ENCODE results near the gene THADA.

Gene THADA

GRCh38 chr2:43458014-43458628 is 137.7 kb downstream of the THADA start:
- no peak overlapping the region for H3K27ac ChIP-seq
- no peaks in the 10 kb centered on the region for H3K27me3 ChIP-seq
- H3K4me3 ChIP-seq (ENCODE audit: low read depth in 1 of 2, low read length in 1 of 2), result no peak overlapping the region
- no peaks in the 10 kb centered on the region for H3K36me3 ChIP-seq
- no peak for TF ChIP-seq CTCF (IDR thresholded peaks at IDR 0.05)
- peaks cover 0 to 15% of the 10 kb centered on the region in 2 experiments for H3K4me1 ChIP-seq (ENCODE audit: control insufficient read depth in 1 of 2, insufficient read depth in 1 of 2, low read depth in 1 of 2, low read length in 1 of 2)
- no peaks in the 10 kb centered on the region for H3K9me3 ChIP-seq

DNA sequence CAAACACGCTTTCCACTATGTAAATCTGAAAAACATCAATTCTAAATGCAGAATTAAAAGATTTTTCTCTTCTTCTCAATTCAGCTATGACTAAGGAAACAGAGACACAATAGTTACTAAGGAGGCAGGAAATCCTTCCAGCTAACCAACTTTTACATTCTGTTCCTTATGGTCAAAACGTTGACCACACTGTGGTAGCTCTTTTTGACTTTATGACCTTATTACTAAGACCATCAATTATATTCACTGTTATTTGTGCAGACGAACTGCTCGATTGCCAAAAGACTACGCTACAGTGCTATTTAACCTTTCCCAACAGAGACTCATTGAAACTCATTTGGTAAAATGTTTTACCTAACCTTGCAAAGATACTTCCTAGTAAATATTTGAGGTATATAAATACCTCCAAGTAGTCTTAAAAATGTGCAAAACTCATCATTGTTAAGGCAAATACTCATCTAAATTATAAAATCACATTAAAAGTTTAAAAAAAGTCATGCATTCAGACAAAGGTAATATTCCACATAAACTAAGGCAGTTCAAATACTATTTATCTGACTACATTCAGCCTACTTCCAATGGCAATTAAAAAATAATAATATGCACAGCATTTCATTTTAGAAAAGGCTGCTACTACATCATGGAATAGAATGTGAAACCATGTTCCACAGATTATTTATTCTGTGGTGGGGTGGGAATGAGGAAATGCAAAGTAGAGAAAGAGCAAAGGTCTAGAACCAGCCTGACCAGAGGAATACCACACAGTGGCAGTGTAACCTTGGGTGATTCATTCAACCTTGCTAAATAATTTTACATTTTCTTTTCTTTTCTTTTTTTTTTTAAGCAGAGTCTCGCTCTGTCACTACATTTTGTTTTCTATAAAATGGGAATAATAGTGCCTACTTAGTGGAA is 139.9 kb downstream of the THADA start:
- H3K4me3 ChIP-seq (ENCODE audit: low read depth in 1 of 2, low read length in 1 of 2), result no peak overlapping the region
- H3K27me3 ChIP-seq, result no peaks in the 10 kb centered on the region
- H3K4me1 ChIP-seq (ENCODE audit: control insufficient read depth in 1 of 2, insufficient read depth in 1 of 2, low read depth in 1 of 2, low read length in 1 of 2), result peaks cover 0 to 15% of the 10 kb centered on the region in 2 experiments
- TF ChIP-seq CTCF (IDR thresholded peaks at IDR 0.05), result no peak
- no peak overlapping the region for H3K27ac ChIP-seq
- H3K36me3 ChIP-seq, result no peaks in the 10 kb centered on the region
- H3K9me3 ChIP-seq, result no peaks in the 10 kb centered on the region

DNA sequence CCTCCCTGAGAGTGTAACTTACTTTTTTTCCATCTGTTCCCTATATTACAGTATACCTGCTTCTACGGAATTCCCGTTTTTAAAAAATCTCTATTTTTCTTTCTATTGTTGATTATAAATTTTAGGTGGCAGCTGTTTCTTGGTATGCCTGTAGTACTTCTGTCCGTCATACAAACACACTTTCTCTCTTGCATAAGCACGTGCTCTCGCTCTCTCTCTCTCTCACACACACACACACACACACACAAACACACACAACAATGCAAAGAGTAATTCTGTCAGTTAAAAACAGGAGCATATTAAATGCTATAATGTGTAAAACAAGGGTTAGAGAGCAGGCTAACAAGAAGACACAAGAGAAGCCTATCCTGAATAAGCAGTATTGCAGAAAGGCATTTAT is 140.5 kb downstream of the THADA start:
- Histone ChIP-seq H3K27me3 (no peaks in the 10 kb centered on the region), H3K27ac (no peak overlapping the region), H3K36me3 (no peaks in the 10 kb centered on the region), H3K4me1 (ENCODE audit: control insufficient read depth in 1 of 2, insufficient read depth in 1 of 2, low read depth in 1 of 2, low read length in 1 of 2) (peaks cover 0 to 15% of the 10 kb centered on the region in 2 experiments), H3K9me3 (no peaks in the 10 kb centered on the region), H3K4me3 (ENCODE audit: low read depth in 1 of 2, low read length in 1 of 2) (no peak overlapping the region)
- no peak for TF ChIP-seq CTCF (IDR thresholded peaks at IDR 0.05)

- Histone ChIP-seq H3K9me3 (no peaks in the 10 kb centered on the region), H3K4me1 (ENCODE audit: control insufficient read depth in 1 of 2, insufficient read depth in 1 of 2, low read depth in 1 of 2, low read length in 1 of 2) (peaks cover 0 to 15% of the 10 kb centered on the region in 2 experiments), H3K27me3 (no peaks in the 10 kb centered on the region), H3K36me3 (no peaks in the 10 kb centered on the region), H3K4me3 (ENCODE audit: low read depth in 1 of 2, low read length in 1 of 2) (no peak overlapping the region), H3K27ac (no peak overlapping the region)
- TF ChIP-seq CTCF (IDR thresholded peaks at IDR 0.05), result no peak
Measured at GRCh38 chr2:43454791-43455190, 141.0 kb downstream of the THADA start.

GRCh38 chr2:43453179-43454170 is 142.4 kb downstream of the THADA start:
- H3K4me1 ChIP-seq (ENCODE audit: control insufficient read depth in 1 of 2, insufficient read depth in 1 of 2, low read depth in 1 of 2, low read length in 1 of 2), result peaks cover 0 to 11% of the 10 kb centered on the region in 2 experiments
- no peak for TF ChIP-seq CTCF (IDR thresholded peaks at IDR 0.05)
- H3K4me3 ChIP-seq (ENCODE audit: low read depth in 1 of 2, low read length in 1 of 2), result no peak overlapping the region
- H3K27me3 ChIP-seq, result no peaks in the 10 kb centered on the region
- no peaks in the 10 kb centered on the region for H3K9me3 ChIP-seq
- no peak overlapping the region for H3K27ac ChIP-seq
- H3K36me3 ChIP-seq, result no peaks in the 10 kb centered on the region

Data from neutrophil (primary cell).